HG03175 (cell line): ENCODE data around the gene ZNF236.
A peak's percentile ranks its signal among the peaks of the same experiment; 100 is the strongest.
"Not testable (repeated sequence)": the region's sequence is repeated elsewhere in the genome, so short reads cannot be mapped to it uniquely, and the experiment has no call there.

Source experiments
- ATAC-seq: cut with Tn5 transposase; IDR thresholded peaks from one replicate; pipeline ENCODE4 v1.9.1; 2021; ENCODE audit warnings: mild to moderate bottlenecking, moderate library complexity; ENCODE audit not compliant: unreplicated experiment

The ZNF236 gene

GRCh38 chr18:76822506-76823160 is at the start of gene ZNF236:
ZNF236 (plus strand) TSS chr18:76822557; CDS start chr18:76822608, 51 bp downstream.
- peak; percentile 44 for ATAC-seq

DNA sequence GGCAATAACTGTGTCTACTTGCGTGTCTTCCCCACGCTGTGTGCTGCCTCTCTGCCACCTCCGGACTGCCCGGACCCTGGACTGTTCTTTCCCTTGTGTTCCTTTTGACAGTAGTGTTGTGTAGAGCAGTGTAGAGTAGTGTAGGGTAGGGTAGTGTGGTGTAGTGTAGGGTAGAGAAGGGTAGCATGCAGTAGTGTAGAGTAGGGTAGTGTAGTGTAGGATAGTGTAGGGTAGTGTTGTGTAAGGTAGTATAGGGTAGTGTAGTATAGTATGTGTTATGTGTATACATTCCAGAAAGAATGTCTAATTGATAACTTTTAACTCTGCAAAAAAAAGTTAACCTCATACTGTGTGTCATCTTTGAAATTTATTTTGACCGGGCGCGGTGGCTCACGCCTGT is 49.7 kb upstream of the ZNF236 start:
- ATAC-seq, result no peak

- not testable (repeated sequence) for ATAC-seq
These were observed 45.3 kb upstream of the ZNF236 start for GRCh38 chr18:76777036-76777435.

GRCh38 chr18:76783786-76784484 is 38.4 kb upstream of the ZNF236 start:
- no peak for ATAC-seq

- ATAC-seq, result no peak
These were observed 36.5 kb upstream of the ZNF236 start for GRCh38 chr18:76785872-76786271.

GRCh38 chr18:76788571-76789317 is 33.6 kb upstream of the ZNF236 start:
- ATAC-seq, result no peak

DNA sequence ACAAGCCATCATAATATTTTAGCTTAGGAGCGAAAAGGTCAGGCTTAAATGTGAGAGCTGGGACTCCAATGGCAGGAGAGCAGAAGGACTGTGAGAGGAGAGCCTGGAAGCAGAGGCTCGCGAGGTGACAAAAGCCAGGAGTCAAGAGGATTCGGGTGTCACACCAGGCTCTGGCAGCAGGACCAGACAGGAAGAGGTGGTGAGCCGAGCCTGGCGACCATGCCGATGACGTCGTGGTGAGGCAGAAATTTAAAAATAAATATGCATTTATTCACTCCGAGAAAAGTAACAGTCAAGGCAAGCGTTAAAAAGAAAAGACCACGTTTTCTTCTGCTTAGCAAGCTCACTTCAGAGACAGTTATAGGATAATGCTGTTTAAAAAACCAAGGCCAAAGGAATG is 31.3 kb upstream of the ZNF236 start:
- no peak for ATAC-seq

- ATAC-seq, result no peak
These were observed 30.7 kb upstream of the ZNF236 start for GRCh38 chr18:76791642-76792041.

GRCh38 chr18:76794326-76794725 is 28.0 kb upstream of the ZNF236 start:
- no peak for ATAC-seq

- ATAC-seq, result peak; percentile 97
These were observed 20.5 kb upstream of the ZNF236 start for GRCh38 chr18:76801567-76802505.

DNA sequence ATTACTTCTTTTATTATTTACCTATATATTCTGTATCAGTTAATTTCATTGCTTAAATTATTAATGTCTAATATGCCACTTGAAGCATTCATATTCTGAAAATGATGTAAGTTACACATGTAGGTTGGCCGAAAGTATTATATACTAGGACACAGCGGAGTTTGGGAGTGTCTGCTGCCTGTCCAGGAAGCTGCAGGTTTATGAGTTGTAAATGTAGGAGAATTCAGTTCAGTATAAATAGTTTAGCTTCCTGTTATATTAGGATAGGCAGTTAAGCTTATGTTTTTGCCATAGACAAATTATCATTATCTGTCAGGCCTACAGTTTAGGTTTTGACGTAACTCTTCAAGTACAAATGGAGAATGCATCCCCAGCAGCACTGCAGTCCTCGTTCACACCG is 18.9 kb upstream of the ZNF236 start:
- ATAC-seq, result no peak

DNA sequence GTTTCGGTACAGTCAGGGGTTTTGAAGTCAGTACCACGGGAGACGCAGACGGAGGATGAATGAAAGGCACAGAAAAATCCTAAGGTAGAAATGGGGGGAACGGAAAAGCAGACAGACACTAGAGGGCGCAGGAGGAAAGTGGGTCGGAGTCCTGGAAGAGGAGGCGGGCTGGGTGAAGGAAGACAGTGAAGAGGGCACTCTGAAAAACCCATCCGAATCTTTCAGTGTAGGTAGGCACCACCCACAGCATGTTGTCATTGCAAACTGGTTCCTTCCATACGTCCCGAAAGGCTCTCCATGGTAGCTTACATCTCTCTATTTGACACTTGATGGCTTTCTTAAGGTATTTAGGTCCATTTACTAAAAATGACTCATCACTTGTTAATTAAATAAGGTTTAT is 18.5 kb upstream of the ZNF236 start:
- ATAC-seq, result peak; percentile 71

DNA sequence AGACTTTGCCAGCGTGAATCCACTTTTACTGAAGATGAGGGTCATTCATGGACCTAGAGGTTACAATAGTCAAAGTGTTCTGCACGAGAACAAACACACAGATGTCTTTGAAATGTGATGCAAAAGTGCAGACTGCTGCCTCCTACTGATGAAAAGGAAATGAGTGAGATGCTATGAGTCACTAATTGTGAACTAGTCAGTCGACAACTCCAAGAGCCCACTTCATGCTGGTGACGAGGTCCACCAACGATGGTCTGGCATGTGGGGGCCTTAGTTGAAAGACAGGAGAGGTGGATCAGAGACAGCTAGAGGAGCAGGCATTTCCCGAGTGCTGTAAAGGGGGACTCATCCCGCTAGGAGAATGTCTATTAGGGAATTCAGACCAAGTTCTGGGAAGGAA is 17.1 kb upstream of the ZNF236 start:
- ATAC-seq, result no peak

DNA sequence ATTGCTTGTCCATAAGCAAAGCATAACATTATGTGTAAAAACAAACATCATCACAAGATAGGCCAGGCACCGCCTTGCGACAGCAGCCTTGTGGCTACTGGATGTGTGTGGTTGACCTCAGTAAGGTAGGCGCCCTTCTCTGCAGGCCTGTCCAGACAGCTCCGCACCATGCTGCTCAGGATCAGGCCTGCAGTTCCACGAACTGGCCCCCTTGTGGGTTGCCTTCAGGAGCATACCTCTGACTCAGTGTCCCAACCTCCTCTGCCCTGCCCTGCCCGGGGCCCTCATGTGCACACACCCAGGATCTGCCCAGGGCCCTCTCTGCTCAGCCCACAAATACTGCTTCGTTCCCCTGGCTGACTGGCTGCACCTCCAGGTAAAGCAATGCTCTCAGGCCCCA is 16.1 kb upstream of the ZNF236 start:
- no peak for ATAC-seq

- ATAC-seq, result no peak
These were observed 13.8 kb upstream of the ZNF236 start for GRCh38 chr18:76808561-76808960.

DNA sequence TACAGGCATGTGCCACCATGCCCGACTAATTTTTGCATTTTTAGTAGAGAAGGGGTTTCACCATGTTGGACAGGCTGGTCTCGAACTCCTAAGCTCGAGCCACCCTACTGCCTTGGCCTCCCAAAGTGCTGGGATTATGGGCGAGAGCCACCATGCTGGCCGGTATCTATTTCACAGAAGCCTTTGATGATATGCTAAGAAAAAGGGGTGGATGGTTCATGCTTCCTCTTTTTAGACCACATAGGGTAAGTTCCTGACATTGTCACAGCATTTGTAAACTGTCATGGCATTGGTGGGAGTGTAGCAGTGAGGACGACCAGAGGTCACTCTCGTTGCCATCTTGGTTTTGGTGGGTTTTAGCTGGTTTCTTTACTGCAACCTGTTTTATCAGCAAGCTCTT is 10.8 kb upstream of the ZNF236 start:
- not testable (repeated sequence) for ATAC-seq

DNA sequence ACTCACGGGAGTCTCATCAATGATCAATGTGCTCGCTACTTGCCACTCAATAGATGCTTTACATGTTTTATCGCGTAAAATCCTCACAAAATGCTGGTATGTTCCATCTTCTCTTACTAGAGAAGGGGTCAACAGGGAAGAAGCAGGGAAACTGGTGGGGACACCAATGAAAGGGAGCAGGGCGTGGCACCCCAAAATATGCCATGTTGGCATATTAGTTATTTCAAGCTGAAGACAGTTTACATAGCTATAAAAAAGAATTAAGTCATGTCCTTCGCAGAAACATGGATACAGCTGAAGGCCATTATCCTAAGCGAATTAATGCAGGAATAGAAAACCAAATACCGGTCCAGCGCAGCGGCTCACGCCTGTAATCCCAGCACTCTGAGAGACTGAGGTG is 8.1 kb upstream of the ZNF236 start:
- no peak for ATAC-seq

DNA sequence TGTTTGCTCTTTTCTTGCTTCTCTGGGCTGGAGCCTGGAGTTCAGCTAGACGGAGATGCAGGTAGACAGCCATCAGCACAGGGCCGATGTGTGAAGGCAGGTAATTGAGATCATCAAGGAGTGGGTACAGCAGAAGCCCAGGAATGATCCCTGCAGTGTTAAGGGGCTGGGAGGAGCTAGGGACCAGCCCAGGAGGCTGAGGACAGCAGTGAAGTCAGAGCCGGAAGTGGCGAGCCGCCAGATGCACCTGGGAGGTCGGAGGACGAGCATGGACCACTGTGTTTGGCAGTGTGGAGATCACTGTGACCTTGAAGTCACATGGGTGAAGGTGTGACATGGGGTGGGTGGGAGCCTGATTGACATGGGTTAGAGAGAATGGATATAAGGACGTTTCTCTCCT is 6.2 kb upstream of the ZNF236 start:
- no peak for ATAC-seq

DNA sequence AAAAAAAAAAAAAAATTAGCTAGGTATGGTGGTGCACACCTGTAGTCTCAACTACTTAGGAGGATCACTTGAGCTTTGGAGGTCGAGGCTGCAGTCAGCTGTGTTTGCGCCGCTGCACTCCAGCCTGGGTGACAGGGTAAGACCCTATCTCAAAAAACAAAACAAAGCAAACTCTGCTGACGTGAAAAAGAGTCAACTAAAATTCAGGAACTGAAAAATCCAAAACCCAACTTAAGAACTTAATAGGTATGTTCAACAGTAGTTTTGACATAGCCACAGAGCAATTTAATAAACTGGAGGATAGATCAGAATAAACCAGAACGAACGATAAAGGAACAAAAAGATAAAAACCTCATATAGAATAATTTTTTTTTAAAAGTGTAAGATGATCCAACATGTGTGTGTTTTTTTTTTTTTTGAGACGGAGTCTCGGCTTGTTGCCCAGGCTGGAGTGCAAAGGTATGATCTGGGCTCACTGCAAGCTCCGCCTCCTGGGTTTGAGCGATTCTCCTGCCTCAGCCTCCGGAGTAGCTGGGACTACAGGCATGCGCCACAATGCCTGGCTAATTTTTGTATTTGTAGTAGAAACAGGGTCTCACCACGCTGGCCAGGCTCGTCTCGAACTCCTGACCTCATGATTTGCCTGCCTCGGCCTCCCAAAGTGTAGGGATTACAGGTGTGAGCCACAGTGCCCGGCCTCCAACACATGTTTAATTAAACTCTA is 4.3 kb upstream of the ZNF236 start:
- ATAC-seq, result no peak

DNA sequence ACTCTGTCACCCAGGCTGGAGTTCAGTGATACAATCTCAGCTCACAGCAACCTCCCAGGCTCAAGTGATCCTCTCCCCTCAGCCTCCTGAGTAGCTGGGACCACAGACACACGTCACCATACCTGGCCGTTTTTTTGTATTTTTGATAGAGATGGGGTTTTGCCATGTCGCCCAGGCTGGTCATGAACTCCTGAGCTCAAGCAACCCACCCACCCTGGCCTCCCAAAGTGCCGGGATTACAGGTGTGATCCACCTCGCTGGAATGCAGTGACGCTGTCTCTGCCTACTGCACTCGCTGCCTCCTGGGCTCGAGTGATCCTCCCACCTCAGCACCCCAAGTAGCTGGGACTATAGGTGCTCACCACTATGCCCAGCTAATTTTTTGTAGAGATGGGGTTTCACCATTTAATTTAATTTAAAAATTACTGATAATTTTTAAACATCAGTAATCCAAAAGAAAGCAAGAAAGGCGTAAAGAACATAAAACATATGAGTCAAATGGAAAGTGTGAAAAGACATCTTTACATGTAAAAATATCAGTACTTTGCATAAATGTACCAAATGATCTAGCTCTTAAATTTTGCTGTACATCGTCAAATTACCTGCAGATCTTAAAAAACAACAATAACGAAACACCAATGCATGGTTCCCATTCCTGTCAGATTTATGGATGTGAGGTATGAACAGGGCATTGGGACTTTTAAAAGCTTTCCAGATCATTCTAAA is 2.8 kb upstream of the ZNF236 start:
- ATAC-seq, result no peak
